Measurements from ENCODE around the gene LNX2. TPM values are rescaled to one million over a fixed set of nuclear protein-coding genes. Genes with fewer than 3 reads are reported as not detected.

LNX2 gene
- total RNA-seq, 1 donor from 2014 or later = 11.3 TPM

GRCh38 chr13:27565818-27566217 lies 54.5 kb downstream of the LNX2 start:
- no peak for DNase-seq (ENCODE audit: low read depth in 2 of 2)

- DNase-seq (ENCODE audit: low read depth in 2 of 2) = no peak
Measured at GRCh38 chr13:27562457-27562856, 57.9 kb downstream of the LNX2 start.

- no peak for DNase-seq (ENCODE audit: low read depth in 2 of 2)
Measured at GRCh38 chr13:27559719-27560118, 60.6 kb downstream of the LNX2 start.

- DNase-seq (ENCODE audit: low read depth in 2 of 2) = peak; percentile 68 to 79
Measured at GRCh38 chr13:27556109-27556508, 64.2 kb downstream of the LNX2 start.

- no peak for DNase-seq (ENCODE audit: low read depth in 2 of 2)
Measured at GRCh38 chr13:27551562-27551961, 68.8 kb downstream of the LNX2 start.

GRCh38 chr13:27549406-27549981 lies 70.8 kb downstream of the LNX2 start:
- no peak for DNase-seq (ENCODE audit: low read depth in 2 of 2)

GRCh38 chr13:27542220-27542619 lies 78.1 kb downstream of the LNX2 start:
- no peak for DNase-seq (ENCODE audit: low read depth in 2 of 2)

GRCh38 chr13:27541386-27541785 lies 78.9 kb downstream of the LNX2 start:
- no peak for DNase-seq (ENCODE audit: low read depth in 2 of 2)

GRCh38 chr13:27536361-27537101 lies 83.8 kb downstream of the LNX2 start:
- DNase-seq (ENCODE audit: low read depth in 2 of 2) = no peak

- no peak for DNase-seq (ENCODE audit: low read depth in 2 of 2)
Measured at GRCh38 chr13:27535546-27535945, 84.8 kb downstream of the LNX2 start.

- no peak for DNase-seq (ENCODE audit: low read depth in 2 of 2)
Measured at GRCh38 chr13:27534981-27535380, 85.3 kb downstream of the LNX2 start.

GRCh38 chr13:27534108-27534980 lies 86.0 kb downstream of the LNX2 start:
- no peak for DNase-seq (ENCODE audit: low read depth in 2 of 2)

GRCh38 chr13:27533155-27533643 lies 87.1 kb downstream of the LNX2 start:
- DNase-seq (ENCODE audit: low read depth in 2 of 2) = peak; percentile 81 to 88

GRCh38 chr13:27528908-27529307 lies 91.4 kb downstream of the LNX2 start:
- DNase-seq (ENCODE audit: low read depth in 2 of 2) = no peak

- peak in 1 of 2 donors; percentile 15 for DNase-seq (ENCODE audit: low read depth in 2 of 2)
Measured at GRCh38 chr13:27526516-27526915, 93.8 kb downstream of the LNX2 start.

- DNase-seq (ENCODE audit: low read depth in 2 of 2) = no peak
Measured at GRCh38 chr13:27524981-27525975, 95.1 kb downstream of the LNX2 start.

GRCh38 chr13:27523346-27524073 lies 96.8 kb downstream of the LNX2 start:
- no peak for DNase-seq (ENCODE audit: low read depth in 2 of 2)

GRCh38 chr13:27522847-27523246 lies 97.5 kb downstream of the LNX2 start:
- DNase-seq (ENCODE audit: low read depth in 2 of 2) = no peak

- DNase-seq (ENCODE audit: low read depth in 2 of 2) = no peak
Measured at GRCh38 chr13:27516103-27516502, 104.2 kb downstream of the LNX2 start.

- no peak for DNase-seq (ENCODE audit: low read depth in 2 of 2)
Measured at GRCh38 chr13:27510082-27510481, 110.2 kb downstream of the LNX2 start.

Data from lung microvascular endothelial cell (primary cell).